Natural killer cell (primary cell): ENCODE results near the gene LPIN3. TPM values are rescaled to one million over a fixed set of nuclear protein-coding genes. Genes with fewer than 3 reads are reported as not detected.

Experiments
- ATAC-seq, 3 donors: fragments of 150-1000 bp in 2 of 3; fragments of 200-7000 bp in 1 of 3; cut with Tn5 transposase; 1 replicate in 1 of 3; 2 replicates in 2 of 3; pipeline ENCODE4 v1.10.0; 2021; ENCODE audit warnings: mild to moderate bottlenecking in 2 of 3, moderate library complexity in 2 of 3
- DNase-seq, 2 donors: peaks; one replicate each; pipeline versions ENCODE4 v3.0.0 to v3.0.0-alpha.2; 2013 to 2021; ENCODE audit warnings: mixed read lengths in 1 of 2
- H3K27ac ChIP-seq: one replicate; pipeline ENCODE4 v1.5.1; 2013; ENCODE audit warnings: mild to moderate bottlenecking, low read length
- H3K27me3 ChIP-seq: one replicate; pipeline ENCODE4 v1.6.1; 2013; ENCODE audit warnings: low read length; ENCODE audit not compliant: control insufficient read depth, insufficient read depth
- H3K36me3 ChIP-seq: one replicate; pipeline ENCODE4 v1.6.1; 2013; ENCODE audit warnings: low read length; ENCODE audit not compliant: control insufficient read depth, insufficient read depth
- H3K4me1 ChIP-seq: one replicate; pipeline ENCODE4 v1.6.1; 2013; ENCODE audit warnings: low read length; ENCODE audit not compliant: control insufficient read depth, insufficient read depth
- H3K4me3 ChIP-seq: one replicate; pipeline ENCODE4 v1.5.1; 2013; ENCODE audit warnings: low read length
- H3K9me3 ChIP-seq: one replicate; pipeline ENCODE4 v1.6.1; 2013; ENCODE audit warnings: low read length; ENCODE audit not compliant: control insufficient read depth, insufficient read depth
- H3K27ac Mint-ChIP-seq, 2 donors: one replicate each; pipeline ENCODE4 v1.8.0; 2022; ENCODE audit warnings: mild to moderate bottlenecking in 2 of 2, mixed read lengths in 2 of 2, moderate library complexity in 1 of 2
- H3K27me3 Mint-ChIP-seq, 2 donors: one replicate each; pipeline ENCODE4 v1.8.0; 2022; ENCODE audit warnings: low read depth in 2 of 2, mixed read lengths in 2 of 2
- H3K36me3 Mint-ChIP-seq: one replicate; pipeline ENCODE4 v1.8.0; 2022; ENCODE audit warnings: mixed read lengths
- H3K4me1 Mint-ChIP-seq, 2 donors: one replicate each; pipeline ENCODE4 v1.8.0; 2022; ENCODE audit warnings: mixed read lengths in 2 of 2
- H3K4me3 Mint-ChIP-seq: one replicate; pipeline ENCODE4 v1.8.0; 2022; ENCODE audit warnings: mild to moderate bottlenecking, moderate library complexity, mixed read lengths
- H3K9me3 Mint-ChIP-seq, 2 donors: one replicate each; pipeline ENCODE4 v1.8.0; 2022; ENCODE audit warnings: mixed read lengths in 2 of 2
- WGBS: methylation state at CpG from one replicate; pipeline ENCODE4 v1.1.7; 2013; ENCODE audit warnings: missing lambda C conversion rate; ENCODE audit not compliant: insufficient coverage; 5-methylcytosine and 5-hydroxymethylcytosine counted together
- intact Hi-C: fragments of 100-400 bp; cut with micrococcal nuclease; formaldehyde crosslinking; loops from one replicate; pipeline ENCODE4 v1.14.2; 2022
- total RNA-seq, 4 donors: library from RNA; stranded (reverse); fragments of 120-200 nt in 1 of 4; gene quantifications; one replicate each; pipeline versions ENCODE4 v1.2.3 to v1.2.4, GENCODE V29; 2013 to 2022
- TF ChIP-seq, protein P1 (sequence below): fragments of 200-600 bp; IDR thresholded peaks from one replicate; pipeline ENCODE4 v1.8.0; 2022; ENCODE audit warnings: antibody characterized with exemption

The LPIN3 gene
- total RNA-seq, 3 donors from 2014 or later (not counting 1 experiment from before 2014, with no cell fraction given), result 0.07 to 0.28 TPM; not detected in 1

DNA sequence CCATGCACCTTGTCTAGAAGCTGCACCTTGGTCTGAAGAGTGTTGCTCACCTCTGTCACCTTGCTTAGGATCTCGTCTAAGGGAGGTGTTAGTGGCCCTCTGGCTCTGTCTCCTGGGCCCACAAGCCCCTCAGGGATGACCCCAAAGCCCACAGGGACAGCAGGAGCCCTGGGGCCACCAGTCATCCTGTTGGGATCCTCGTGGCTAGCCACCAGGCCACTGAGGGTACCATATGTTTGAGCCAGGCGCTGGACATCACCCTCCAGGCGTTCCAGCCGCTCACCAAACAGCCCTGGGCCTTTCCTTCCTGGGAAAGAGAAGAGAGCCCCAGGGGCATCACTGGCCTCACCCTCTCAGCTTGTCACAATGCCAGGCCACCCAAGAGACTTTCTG lies 22.1 kb downstream of the LPIN3 start:
- Mint-ChIP-seq H3K27ac (no peak overlapping the region), H3K4me3 (no peak overlapping the region), H3K4me1 (peaks cover 0 to 5% of the 10 kb centered on the region in 2 donors), H3K27me3 (peaks cover 20 to 21% of the 10 kb centered on the region in 2 donors), H3K9me3 (no peaks in the 10 kb centered on the region), H3K36me3 (no peaks in the 10 kb centered on the region)
- no peaks in the 10 kb centered on the region for H3K9me3 ChIP-seq
- WGBS, result 73% methylated on average over 5 of the region's 5 CpGs
- H3K27me3 ChIP-seq, result peaks cover under 1% of the 10 kb centered on the region
- H3K36me3 ChIP-seq, result no peaks in the 10 kb centered on the region
- TF ChIP-seq, protein P1, sequence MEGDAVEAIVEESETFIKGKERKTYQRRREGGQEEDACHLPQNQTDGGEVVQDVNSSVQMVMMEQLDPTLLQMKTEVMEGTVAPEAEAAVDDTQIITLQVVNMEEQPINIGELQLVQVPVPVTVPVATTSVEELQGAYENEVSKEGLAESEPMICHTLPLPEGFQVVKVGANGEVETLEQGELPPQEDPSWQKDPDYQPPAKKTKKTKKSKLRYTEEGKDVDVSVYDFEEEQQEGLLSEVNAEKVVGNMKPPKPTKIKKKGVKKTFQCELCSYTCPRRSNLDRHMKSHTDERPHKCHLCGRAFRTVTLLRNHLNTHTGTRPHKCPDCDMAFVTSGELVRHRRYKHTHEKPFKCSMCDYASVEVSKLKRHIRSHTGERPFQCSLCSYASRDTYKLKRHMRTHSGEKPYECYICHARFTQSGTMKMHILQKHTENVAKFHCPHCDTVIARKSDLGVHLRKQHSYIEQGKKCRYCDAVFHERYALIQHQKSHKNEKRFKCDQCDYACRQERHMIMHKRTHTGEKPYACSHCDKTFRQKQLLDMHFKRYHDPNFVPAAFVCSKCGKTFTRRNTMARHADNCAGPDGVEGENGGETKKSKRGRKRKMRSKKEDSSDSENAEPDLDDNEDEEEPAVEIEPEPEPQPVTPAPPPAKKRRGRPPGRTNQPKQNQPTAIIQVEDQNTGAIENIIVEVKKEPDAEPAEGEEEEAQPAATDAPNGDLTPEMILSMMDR, result no peak
- H3K4me1 ChIP-seq, result no peaks in the 10 kb centered on the region
- ATAC-seq (no peak), DNase-seq (no peak)
- H3K4me3 ChIP-seq, result no peak overlapping the region
- intact Hi-C loops, result no loop called here
- no peak overlapping the region for H3K27ac ChIP-seq

DNA sequence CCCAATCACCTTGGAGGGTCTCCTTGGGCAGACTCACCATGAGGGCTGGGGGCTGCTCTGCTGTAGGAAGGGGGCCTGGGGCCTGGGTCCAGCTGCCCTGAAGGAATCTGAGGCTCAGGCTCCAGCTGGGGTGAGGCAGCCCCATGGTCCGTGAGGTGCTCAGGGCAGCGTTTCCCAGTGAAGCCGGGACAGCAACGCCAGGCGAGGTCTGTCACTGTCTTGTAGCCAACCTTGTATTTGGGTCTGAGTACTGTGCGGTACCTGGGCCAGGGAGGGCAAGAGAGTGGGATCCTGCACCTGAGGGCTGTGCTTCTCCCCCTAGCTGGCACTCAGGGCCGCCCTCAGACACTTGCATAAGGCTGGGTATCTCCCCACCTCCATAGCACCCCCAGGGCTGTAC lies 23.0 kb downstream of the LPIN3 start:
- Histone ChIP-seq H3K36me3 (no peaks in the 10 kb centered on the region), H3K27me3 (peaks cover 5% of the 10 kb centered on the region), H3K4me1 (no peaks in the 10 kb centered on the region), H3K4me3 (no peak overlapping the region), H3K27ac (no peak overlapping the region), H3K9me3 (no peaks in the 10 kb centered on the region)
- H3K4me3 Mint-ChIP-seq, result no peak overlapping the region
- no peak for DNase-seq
- no peak for ATAC-seq
- peaks cover 0 to 5% of the 10 kb centered on the region in 2 donors for H3K4me1 Mint-ChIP-seq
- TF ChIP-seq, protein P1, result no peak
- no peaks in the 10 kb centered on the region for H3K9me3 Mint-ChIP-seq
- intact Hi-C loops, result no loop called here
- 85% methylated on average over 6 of the region's 7 CpGs for WGBS
- peaks cover 25 to 28% of the 10 kb centered on the region in 2 donors for H3K27me3 Mint-ChIP-seq
- no peak overlapping the region for H3K27ac Mint-ChIP-seq
- no peaks in the 10 kb centered on the region for H3K36me3 Mint-ChIP-seq

DNA sequence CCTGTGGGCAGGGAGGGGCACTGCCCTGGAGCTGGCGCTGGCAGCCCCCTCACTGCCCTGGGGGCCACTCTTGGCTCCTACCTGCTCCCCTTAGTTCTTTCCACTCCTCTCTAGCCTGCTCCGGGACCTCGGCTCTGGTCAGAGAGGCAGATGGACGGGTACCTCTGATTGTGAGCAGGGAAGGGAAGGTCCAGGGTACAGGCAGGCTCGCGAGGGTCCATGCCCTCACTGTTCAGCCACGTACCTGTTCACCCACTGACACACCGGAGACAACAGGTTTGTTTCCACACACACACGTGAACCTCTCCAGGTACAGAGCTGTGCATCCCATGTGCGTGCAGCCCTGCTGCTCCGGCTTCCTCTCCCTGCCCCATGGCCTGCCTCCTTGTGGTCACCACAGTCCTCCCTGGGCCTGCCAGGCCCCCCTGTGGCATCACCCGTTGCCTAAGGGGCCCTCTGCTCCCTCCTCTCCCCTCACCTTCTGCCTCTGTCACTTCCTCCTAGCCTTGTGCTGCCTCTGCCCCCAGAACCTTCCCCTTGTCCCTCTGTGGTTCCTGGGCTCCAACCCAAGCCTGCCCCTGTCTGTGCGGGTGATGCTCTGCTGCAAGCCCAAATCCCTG lies 23.7 kb downstream of the LPIN3 start:
- peaks cover 25 to 32% of the 10 kb centered on the region in 2 donors for H3K27me3 Mint-ChIP-seq
- Histone ChIP-seq H3K4me1 (no peaks in the 10 kb centered on the region), H3K36me3 (no peaks in the 10 kb centered on the region), H3K27ac (no peak overlapping the region), H3K4me3 (no peak overlapping the region), H3K9me3 (no peaks in the 10 kb centered on the region), H3K27me3 (peaks cover 5% of the 10 kb centered on the region)
- no peaks in the 10 kb centered on the region for H3K36me3 Mint-ChIP-seq
- 80% methylated on average over 13 of the region's 13 CpGs for WGBS
- intact Hi-C loops, result no loop called here
- H3K4me1 Mint-ChIP-seq, result peaks cover 0 to 5% of the 10 kb centered on the region in 2 donors
- no peak overlapping the region for H3K4me3 Mint-ChIP-seq
- TF ChIP-seq, protein P1, result no peak
- H3K9me3 Mint-ChIP-seq, result no peaks in the 10 kb centered on the region
- ATAC-seq (no peak), DNase-seq (no peak)
- H3K27ac Mint-ChIP-seq, result no peak overlapping the region
